ENCODE results near the gene RHOU. TPM values are rescaled to one million over a fixed set of nuclear protein-coding genes. Genes with fewer than 3 reads are reported as not detected.

The RHOU gene
- total and polyA plus RNA-seq, 2 of the 13 experiments (the other 11 are each of a cell fraction or from before 2014, with no cell fraction given), result 11.9 to 18.5 TPM

- in situ Hi-C loops (cut with HindIII; ENCODE audit: extremely low pct_ligation_motif_present, low pct_unique_long_range_greater_than_20kb) (no loop called here), intact Hi-C loops (cut with micrococcal nuclease; ENCODE audit: unreplicated experiment) (no loop called here)
- WGBS (ENCODE audit: low lambda C conversion rate), result 94% methylated on average over 12 of the region's 13 CpGs
- DNase-seq (ENCODE audit: low spot score), result no peak
- no peak for TF ChIP-seq PITX1 (CRISPR knock-in tag; IDR thresholded peaks at IDR 0.05)
- TF ChIP-seq MED13 (CRISPR knock-in tag; IDR thresholded peaks at IDR 0.05), result no peak
- TF ChIP-seq ZNF567 (CRISPR knock-in tag; IDR thresholded peaks at IDR 0.05; ENCODE audit: borderline replicate concordance), result no peak
- TF ChIP-seq TEAD2 (CRISPR knock-in tag; IDR thresholded peaks at IDR 0.05), result no peak
- TF ChIP-seq FOXK1 (CRISPR knock-in tag; IDR thresholded peaks at IDR 0.05; ENCODE audit: borderline replicate concordance, low read depth), result no peak
- TF ChIP-seq FOSL2 (CRISPR knock-in tag; IDR thresholded peaks at IDR 0.05), result no peak
- no peak for TF ChIP-seq ZNF383 (CRISPR knock-in tag; IDR thresholded peaks at IDR 0.05; ENCODE audit: borderline replicate concordance)
- no peak for TF ChIP-seq ZBTB43 (CRISPR knock-in tag; conservative IDR thresholded peaks at IDR 0.05)
- no peak for TF ChIP-seq HHEX (CRISPR knock-in tag; IDR thresholded peaks at IDR 0.05)
- no peak for TF ChIP-seq TP53 (CRISPR knock-in tag; conservative IDR thresholded peaks at IDR 0.05)
- peaks cover 21 to 39% of the 10 kb centered on the region in 2 experiments for H3K36me3 ChIP-seq (replicated peaks in 1 of 2; ENCODE audit: control insufficient read depth in 1 of 2, insufficient read depth in 2 of 2, low read length in 2 of 2)
- no peaks in the 10 kb centered on the region for H3K9me3 ChIP-seq (ENCODE audit: low read length)
- no peaks in the 10 kb centered on the region for H4K20me1 ChIP-seq (ENCODE audit: insufficient read depth, low read length)
- no peaks in the 10 kb centered on the region for H3K27me3 ChIP-seq (ENCODE audit: control insufficient read depth in 1 of 2, insufficient read depth in 2 of 2, low read length in 2 of 2)
- no peak for ATAC-seq
- no peak overlapping the region for H2AFZ ChIP-seq (ENCODE audit: low read length)
- H3K9ac ChIP-seq (ENCODE audit: insufficient read depth, low read depth, low read length), result no peak overlapping the region
- TSS peak; percentile 11 for BruUV-seq (replicated peaks)
- H3K79me2 ChIP-seq (ENCODE audit: insufficient read depth, low read length), result peaks cover 8% of the 10 kb centered on the region
- peaks cover 28% of the 10 kb centered on the region for H3K4me1 ChIP-seq (ENCODE audit: insufficient read depth, low read length)
- ChIA-PET POLR2A (interaction anchor here (1.2 to 1.4 kb wide), 2 partner anchors 94 to 386 kb away, joined by 3 read pairs; no protein-coding TSS in a partner anchor), CTCF (ENCODE audit: low intra/inter-chr PET ratio, low total read pairs) (no interaction called here)
- no peak overlapping the region for H3K27ac ChIP-seq (ENCODE audit: extremely low read length, insufficient read depth, low read length)
- H3K4me3 ChIP-seq (replicated peaks in 1 of 3; ENCODE audit: insufficient read depth in 1 of 3, low read depth in 2 of 3, low read length in 3 of 3), result no peak overlapping the region
- no peak overlapping the region for H3K4me2 ChIP-seq (ENCODE audit: low read depth, low read length)
- no peak for FAIRE-seq
Observed at GRCh38 chr1:228743405-228743804, 8.1 kb downstream of the RHOU start.

Data from HepG2 (cell line).